HepG2 (cell line): ENCODE data around the gene BDKRB1. TPM values are rescaled to one million over a fixed set of nuclear protein-coding genes. Genes with fewer than 3 reads are reported as not detected.

Experiments used
- ATAC-seq: fragments of 200-7000 bp; cut with Tn5 transposase; 3 replicates; pipeline ENCODE4 v1.9.1; 2020; ENCODE audit warnings: mild to moderate bottlenecking, moderate library complexity
- BruUV-seq: library from RNA; stranded (reverse); fragments of 400-500 nt; replicated peaks from 2 replicates; lab custom pipeline; 2021; lab: Mats Ljungman, UMichigan
- CTCF ChIA-PET: fragments of 300-600 bp; formaldehyde crosslinking; extraction: SDS; loops from one replicate; lab custom pipeline; 2021; ENCODE audit warnings: low total read pairs, inconsistent platforms, low intra/inter-chr PET ratio; lab: Yijun Ruan, JAX
- POLR2A ChIA-PET: fragments of 350-600 bp; sonication (Branson Sonifier 250); formaldehyde crosslinking; loops from one replicate; lab custom pipeline; 2020; ENCODE audit warnings: antibody characterized with exemption, inconsistent platforms; lab: Yijun Ruan, JAX
- DNase-seq: peaks from one replicate; pipeline ENCODE4 v3.0.0-alpha.2; 2015; ENCODE audit warnings: low spot score
- FAIRE-seq: peaks from 3 replicates; lab custom pipeline; 2011; peaks lifted over from hg19 to GRCh38; lab: Jason Lieb, UNC
- H2AFZ ChIP-seq: one replicate; pipeline ENCODE4 v1.6.1; 2011; ENCODE audit warnings: low read length, inconsistent platforms
- H3K27ac ChIP-seq: fragments of 300-600 bp; 3 replicates; pipeline ENCODE4 v1.8.0; 2011; ENCODE audit warnings: mixed run types, mild to moderate bottlenecking, mixed read lengths, low read length, inconsistent platforms; ENCODE audit not compliant: insufficient read depth; ENCODE audit errors: extremely low read length
- H3K27me3 ChIP-seq, 2 experiments: fragments of 200-600 bp in 1 of 2; 2 replicates in 1 of 2; 3 replicates in 1 of 2; pipeline versions ENCODE4 v1.6.0 to v1.8.0; 2011; ENCODE audit warnings: low read length in 2 of 2, mild to moderate bottlenecking in 2 of 2, moderate library complexity in 2 of 2, inconsistent platforms in 1 of 2; ENCODE audit not compliant: insufficient read depth in 2 of 2, control insufficient read depth in 1 of 2
- H3K36me3 ChIP-seq, 2 experiments: fragments of 200-600 bp in 1 of 2; replicated peaks in 1 of 2; 2 replicates in 1 of 2; 3 replicates in 1 of 2; pipeline versions ENCODE4 v1.5.1 to v1.8.0; 2011; ENCODE audit warnings: low read length in 2 of 2, inconsistent platforms in 1 of 2; ENCODE audit not compliant: insufficient read depth in 2 of 2, control insufficient read depth in 1 of 2
- H3K4me1 ChIP-seq: 2 replicates; pipeline ENCODE4 v1.5.1; 2012; ENCODE audit warnings: low read length, inconsistent platforms; ENCODE audit not compliant: insufficient read depth
- H3K4me2 ChIP-seq: 2 replicates; pipeline ENCODE4 v1.6.0; 2011; ENCODE audit warnings: low read depth, low read length, inconsistent platforms
- H3K4me3 ChIP-seq, 3 experiments: fragments of 200-600 bp in 1 of 3; sonication (generic), shearing (Covaris generic) in 1 of 3; replicated peaks in 1 of 3; 2 replicates each; pipeline ENCODE4 v1.5.1; 2011 to 2016; ENCODE audit warnings: low read length in 3 of 3, inconsistent platforms in 2 of 3, low read depth in 2 of 3, mild to moderate bottlenecking in 2 of 3, control low read depth in 1 of 3, mixed read lengths in 1 of 3; ENCODE audit not compliant: insufficient read depth in 1 of 3
- H3K79me2 ChIP-seq: one replicate; pipeline ENCODE4 v1.6.1; 2011; ENCODE audit warnings: low read length, inconsistent platforms; ENCODE audit not compliant: insufficient read depth
- H3K9ac ChIP-seq: 2 replicates; pipeline ENCODE4 v1.6.0; 2011; ENCODE audit warnings: mild to moderate bottlenecking, low read depth, low read length, inconsistent platforms; ENCODE audit not compliant: insufficient read depth
- H3K9me3 ChIP-seq: 2 replicates; pipeline ENCODE4 v1.5.1; 2012; ENCODE audit warnings: mild to moderate bottlenecking, low read length
- H4K20me1 ChIP-seq: 2 replicates; pipeline ENCODE4 v1.6.0; 2011; ENCODE audit warnings: inconsistent platforms, mild to moderate bottlenecking, low read length, moderate library complexity; ENCODE audit not compliant: insufficient read depth
- ATRX ChIP-seq: sonication (generic); formaldehyde crosslinking; IDR thresholded peaks from 2 replicates; pipeline ENCODE4 v1.4.0; 2020; ENCODE audit warnings: missing genetic modification reagents, borderline replicate concordance
- ZNF207 ChIP-seq: fragments of 450-650 bp; IDR thresholded peaks from 2 replicates; pipeline ENCODE4 v1.6.1; 2016; ENCODE audit warnings: antibody characterized with exemption, borderline replicate concordance
- WGBS: methylation state at CpG from one replicate; pipeline ENCODE4 v1.1.6; 2017; ENCODE audit warnings: low lambda C conversion rate; 5-methylcytosine and 5-hydroxymethylcytosine counted together
- in situ Hi-C: cut with HindIII; loops from 2 replicates; pipeline ENCODE4 v1.10.0; 2017; ENCODE audit warnings: low pct_unique_long_range_greater_than_20kb; ENCODE audit not compliant: extremely low pct_ligation_motif_present
- intact Hi-C: fragments of 100-400 bp; cut with micrococcal nuclease; formaldehyde crosslinking; loops from one replicate; pipeline ENCODE4 v1.10.0; 2022; ENCODE audit not compliant: unreplicated experiment
- polyA plus RNA-seq, 8 experiments: library from polyadenylated mRNA; depleted of rRNA in 3 of 8; stranded (reverse) in 7 of 8; unstranded in 1 of 8; fragments of >200 nt; fragmentation: Illumina TruSeq in 4 of 8; extraction: Trizol in 4 of 8; gene quantifications; 2 replicates each; pipeline versions ENCODE4 v1.2.1 to v1.2.3, GENCODE V29; 2011 to 2016; ENCODE audit warnings: low read depth in 4 of 8, missing spikeins in 1 of 8, mixed read lengths in 1 of 8; ENCODE audit not compliant: insufficient read depth in 1 of 8
- total RNA-seq, 5 experiments: library from RNA; depleted of rRNA; stranded (reverse); fragments of >200 nt; fragmentation: Illumina TruSeq; extraction: Trizol; gene quantifications; 2 replicates each; pipeline ENCODE4 v1.2.3, GENCODE V29; 2016; ENCODE audit warnings: low read depth in 1 of 5
- TF ChIP-seq, protein P1 (sequence below), 2 experiments: fragments of 450-650 bp in 1 of 2; sonication (generic) in 1 of 2; formaldehyde crosslinking in 1 of 2; IDR thresholded peaks; 2 replicates each; pipeline versions ENCODE4 v1.6.1 to v1.8.0; 2016 to 2022; ENCODE audit warnings: antibody characterized with exemption in 1 of 2, mild to moderate bottlenecking in 1 of 2, missing genetic modification reagents in 1 of 2
- TF ChIP-seq, protein P2 (sequence below): sonication (generic); formaldehyde crosslinking; IDR thresholded peaks from 2 replicates; pipeline ENCODE4 v1.4.0; 2020; ENCODE audit warnings: missing genetic modification reagents

Gene BDKRB1
- total and polyA plus RNA-seq, 2 of the 13 experiments (the other 11 are each of a cell fraction or from before 2014, with no cell fraction given), result 0.05 TPM; not detected in 1

DNA sequence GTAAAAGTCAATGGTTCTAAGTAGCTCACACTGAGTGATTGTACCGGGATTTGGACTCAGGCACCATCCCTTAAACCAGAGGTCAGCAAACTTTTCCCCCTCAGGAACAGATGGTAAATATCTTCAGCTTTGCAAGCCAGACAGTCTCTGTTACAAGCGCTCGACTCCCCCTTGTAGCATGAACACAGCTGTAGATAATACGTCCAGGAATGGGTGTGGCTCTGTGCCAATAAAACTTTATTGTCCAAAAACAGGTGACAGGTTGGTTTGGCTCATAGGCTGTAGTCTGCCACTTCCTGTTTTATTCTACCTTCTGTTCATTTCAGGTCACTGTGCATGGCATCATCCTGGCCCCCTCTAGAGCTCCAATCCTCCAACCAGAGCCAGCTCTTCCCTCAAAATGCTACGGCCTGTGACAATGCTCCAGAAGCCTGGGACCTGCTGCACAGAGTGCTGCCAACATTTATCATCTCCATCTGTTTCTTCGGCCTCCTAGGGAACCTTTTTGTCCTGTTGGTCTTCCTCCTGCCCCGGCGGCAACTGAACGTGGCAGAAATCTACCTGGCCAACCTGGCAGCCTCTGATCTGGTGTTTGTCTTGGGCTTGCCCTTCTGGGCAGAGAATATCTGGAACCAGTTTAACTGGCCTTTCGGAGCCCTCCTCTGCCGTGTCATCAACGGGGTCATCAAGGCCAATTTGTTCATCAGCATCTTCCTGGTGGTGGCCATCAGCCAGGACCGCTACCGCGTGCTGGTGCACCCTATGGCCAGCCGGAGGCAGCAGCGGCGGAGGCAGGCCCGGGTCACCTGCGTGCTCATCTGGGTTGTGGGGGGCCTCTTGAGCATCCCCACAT, 7.6 kb downstream of the BDKRB1 start:
- intact Hi-C loops, result loop anchor here (10.0 kb wide), 1 partner anchor 59 kb away; the partner anchor contains the start of gene BDKRB2
- Histone ChIP-seq H4K20me1 (no peaks in the 10 kb centered on the region), H3K27ac (no peak overlapping the region), H3K4me3 (no peak overlapping the region), H3K4me1 (peaks cover 7% of the 10 kb centered on the region)
- ChIA-PET CTCF (no interaction called here), POLR2A (no interaction called here)
- no peak for ATAC-seq
- BruUV-seq, result no TSS peak
- TF ChIP-seq ZNF207 (no peak), ATRX (no peak)
- TF ChIP-seq, protein P1, sequence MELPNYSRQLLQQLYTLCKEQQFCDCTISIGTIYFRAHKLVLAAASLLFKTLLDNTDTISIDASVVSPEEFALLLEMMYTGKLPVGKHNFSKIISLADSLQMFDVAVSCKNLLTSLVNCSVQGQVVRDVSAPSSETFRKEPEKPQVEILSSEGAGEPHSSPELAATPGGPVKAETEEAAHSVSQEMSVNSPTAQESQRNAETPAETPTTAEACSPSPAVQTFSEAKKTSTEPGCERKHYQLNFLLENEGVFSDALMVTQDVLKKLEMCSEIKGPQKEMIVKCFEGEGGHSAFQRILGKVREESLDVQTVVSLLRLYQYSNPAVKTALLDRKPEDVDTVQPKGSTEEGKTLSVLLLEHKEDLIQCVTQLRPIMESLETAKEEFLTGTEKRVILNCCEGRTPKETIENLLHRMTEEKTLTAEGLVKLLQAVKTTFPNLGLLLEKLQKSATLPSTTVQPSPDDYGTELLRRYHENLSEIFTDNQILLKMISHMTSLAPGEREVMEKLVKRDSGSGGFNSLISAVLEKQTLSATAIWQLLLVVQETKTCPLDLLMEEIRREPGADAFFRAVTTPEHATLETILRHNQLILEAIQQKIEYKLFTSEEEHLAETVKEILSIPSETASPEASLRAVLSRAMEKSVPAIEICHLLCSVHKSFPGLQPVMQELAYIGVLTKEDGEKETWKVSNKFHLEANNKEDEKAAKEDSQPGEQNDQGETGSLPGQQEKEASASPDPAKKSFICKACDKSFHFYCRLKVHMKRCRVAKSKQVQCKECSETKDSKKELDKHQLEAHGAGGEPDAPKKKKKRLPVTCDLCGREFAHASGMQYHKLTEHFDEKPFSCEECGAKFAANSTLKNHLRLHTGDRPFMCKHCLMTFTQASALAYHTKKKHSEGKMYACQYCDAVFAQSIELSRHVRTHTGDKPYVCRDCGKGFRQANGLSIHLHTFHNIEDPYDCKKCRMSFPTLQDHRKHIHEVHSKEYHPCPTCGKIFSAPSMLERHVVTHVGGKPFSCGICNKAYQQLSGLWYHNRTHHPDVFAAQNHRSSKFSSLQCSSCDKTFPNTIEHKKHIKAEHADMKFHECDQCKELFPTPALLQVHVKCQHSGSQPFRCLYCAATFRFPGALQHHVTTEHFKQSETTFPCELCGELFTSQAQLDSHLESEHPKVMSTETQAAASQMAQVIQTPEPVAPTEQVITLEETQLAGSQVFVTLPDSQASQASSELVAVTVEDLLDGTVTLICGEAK (IDR thresholded peaks at IDR 0.05), result peak; percentile 68
- TF ChIP-seq, protein P1 (CRISPR knock-in tag; IDR thresholded peaks at IDR 0.05), result peak; percentile 99
- TF ChIP-seq, protein P2, sequence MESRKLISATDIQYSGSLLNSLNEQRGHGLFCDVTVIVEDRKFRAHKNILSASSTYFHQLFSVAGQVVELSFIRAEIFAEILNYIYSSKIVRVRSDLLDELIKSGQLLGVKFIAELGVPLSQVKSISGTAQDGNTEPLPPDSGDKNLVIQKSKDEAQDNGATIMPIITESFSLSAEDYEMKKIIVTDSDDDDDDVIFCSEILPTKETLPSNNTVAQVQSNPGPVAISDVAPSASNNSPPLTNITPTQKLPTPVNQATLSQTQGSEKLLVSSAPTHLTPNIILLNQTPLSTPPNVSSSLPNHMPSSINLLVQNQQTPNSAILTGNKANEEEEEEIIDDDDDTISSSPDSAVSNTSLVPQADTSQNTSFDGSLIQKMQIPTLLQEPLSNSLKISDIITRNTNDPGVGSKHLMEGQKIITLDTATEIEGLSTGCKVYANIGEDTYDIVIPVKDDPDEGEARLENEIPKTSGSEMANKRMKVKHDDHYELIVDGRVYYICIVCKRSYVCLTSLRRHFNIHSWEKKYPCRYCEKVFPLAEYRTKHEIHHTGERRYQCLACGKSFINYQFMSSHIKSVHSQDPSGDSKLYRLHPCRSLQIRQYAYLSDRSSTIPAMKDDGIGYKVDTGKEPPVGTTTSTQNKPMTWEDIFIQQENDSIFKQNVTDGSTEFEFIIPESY (CRISPR knock-in tag), result peak; percentile 82
- TF ChIP-seq, all 625 proteins: peak for 2
- Histone ChIP-seq H2AFZ (no peak overlapping the region), H3K79me2 (no peaks in the 10 kb centered on the region), H3K36me3 (no peaks in the 10 kb centered on the region), H3K4me2 (peak overlapping the region; percentile 20; the same call in 1 of the 2 replicates), H3K9me3 (no peaks in the 10 kb centered on the region), H3K27me3 (peaks cover 1 to 25% of the 10 kb centered on the region in 2 experiments; a peak in 3 of 5 replicates), H3K9ac (no peak overlapping the region)
- FAIRE-seq, result no peak
- DNase-seq, result no peak
- WGBS, result 53% methylated on average over 15 of the region's 20 CpGs
- in situ Hi-C loops, result no loop called here
